NCI-H526 treated with DMSO at 0.1 percent for 48 hours (cell line): ENCODE results near the gene SKIC2.
"Not testable (repeated sequence)": the region's sequence is repeated elsewhere in the genome, so short reads cannot be mapped to it uniquely, and the experiment has no call there.

Experiments used
- DNase-seq: peaks from one replicate; lab custom pipeline; 2025; lab: John Stamatoyannopoulos, UW

Gene SKIC2

GRCh38 chr6:32004864-32005537, 46.0 kb downstream of the SKIC2 start:
- DNase-seq: not testable (repeated sequence)

- DNase-seq: not testable (repeated sequence)
These were observed 46.5 kb downstream of the SKIC2 start for GRCh38 chr6:32005538-32005880.

GRCh38 chr6:32005991-32006529, 47.1 kb downstream of the SKIC2 start:
- not testable (repeated sequence) for DNase-seq

- DNase-seq: not testable (repeated sequence)
These were observed 48.1 kb downstream of the SKIC2 start for GRCh38 chr6:32007086-32007485.

GRCh38 chr6:32008037-32008436, 49.1 kb downstream of the SKIC2 start:
- not testable (repeated sequence) for DNase-seq

GRCh38 chr6:32008616-32009015, 49.6 kb downstream of the SKIC2 start:
- not testable (repeated sequence) for DNase-seq

GRCh38 chr6:32009537-32009936, 50.6 kb downstream of the SKIC2 start:
- DNase-seq: not testable (repeated sequence)

- DNase-seq: not testable (repeated sequence)
These were observed 52.0 kb downstream of the SKIC2 start for GRCh38 chr6:32010856-32011530.

- DNase-seq: not testable (repeated sequence)
These were observed 54.1 kb downstream of the SKIC2 start for GRCh38 chr6:32012941-32013617.

GRCh38 chr6:32013738-32014137, 54.8 kb downstream of the SKIC2 start:
- not testable (repeated sequence) for DNase-seq

GRCh38 chr6:32014547-32014946, 55.6 kb downstream of the SKIC2 start, which contains the start of gene C4B:
TSS of gene C4B (plus strand) at chr6:32014795. CDS start at chr6:32014846, 51 bp downstream.
- DNase-seq: not testable (repeated sequence)
